Skin of body (tissue), 2 donors: ENCODE results near the gene ADAMTS20. TPM values are rescaled to one million over a fixed set of nuclear protein-coding genes. Genes with fewer than 3 reads are reported as not detected.
A peak's percentile ranks its signal among the peaks of the same experiment; 100 is the strongest.
"Not testable (repeated sequence)": the region's sequence is repeated elsewhere in the genome, so short reads cannot be mapped to it uniquely, and the experiment has no call there.

Experiments used
- DNase-seq: peaks from one replicate; lab custom pipeline; 2025; lab: John Stamatoyannopoulos, UW
- total RNA-seq: library from RNA; depleted of rRNA; stranded (reverse); fragments of >200 nt; gene quantifications from one replicate; pipeline ENCODE4 v1.2.3, GENCODE V29; 2014

The ADAMTS20 gene
- total RNA-seq, 1 donor from 2014 or later = 0.10 TPM

DNA sequence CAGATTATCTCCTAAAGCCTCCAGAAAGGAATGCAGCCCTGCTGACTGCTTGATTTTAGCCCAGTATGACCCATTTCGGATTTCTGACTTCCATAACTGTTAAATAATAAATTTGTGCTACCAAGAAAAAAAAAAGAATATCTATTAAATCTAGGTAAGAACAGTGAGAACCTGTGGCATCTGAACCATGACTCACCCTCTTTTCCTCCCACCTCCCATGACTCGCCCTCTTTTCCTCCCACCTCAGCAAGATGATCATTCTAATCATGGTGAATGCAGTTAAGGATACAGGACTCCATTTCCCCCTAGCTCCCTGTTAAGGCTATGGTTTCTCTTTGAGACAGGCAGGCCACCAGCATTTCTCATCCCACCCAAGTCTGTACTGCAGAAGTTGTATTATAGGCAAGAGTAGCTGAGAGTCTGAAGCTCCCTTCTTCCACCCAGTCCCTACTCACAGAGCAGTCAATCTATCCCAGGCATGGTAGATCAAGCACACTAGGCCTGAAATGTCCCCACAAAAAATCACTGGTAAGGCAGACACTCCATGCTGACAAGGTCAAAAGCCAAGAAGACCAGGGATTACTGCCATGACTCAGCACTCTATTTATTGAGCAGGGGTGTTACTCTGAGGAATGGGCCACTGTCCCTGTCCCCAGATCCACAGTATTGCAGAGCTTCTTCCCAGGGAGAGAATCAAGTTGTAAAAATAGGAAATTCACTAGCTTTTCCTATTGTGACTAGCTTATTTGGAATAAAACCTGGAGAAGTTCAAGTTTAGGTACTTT is 188.9 kb downstream of the ADAMTS20 start:
- DNase-seq = no peak

DNA sequence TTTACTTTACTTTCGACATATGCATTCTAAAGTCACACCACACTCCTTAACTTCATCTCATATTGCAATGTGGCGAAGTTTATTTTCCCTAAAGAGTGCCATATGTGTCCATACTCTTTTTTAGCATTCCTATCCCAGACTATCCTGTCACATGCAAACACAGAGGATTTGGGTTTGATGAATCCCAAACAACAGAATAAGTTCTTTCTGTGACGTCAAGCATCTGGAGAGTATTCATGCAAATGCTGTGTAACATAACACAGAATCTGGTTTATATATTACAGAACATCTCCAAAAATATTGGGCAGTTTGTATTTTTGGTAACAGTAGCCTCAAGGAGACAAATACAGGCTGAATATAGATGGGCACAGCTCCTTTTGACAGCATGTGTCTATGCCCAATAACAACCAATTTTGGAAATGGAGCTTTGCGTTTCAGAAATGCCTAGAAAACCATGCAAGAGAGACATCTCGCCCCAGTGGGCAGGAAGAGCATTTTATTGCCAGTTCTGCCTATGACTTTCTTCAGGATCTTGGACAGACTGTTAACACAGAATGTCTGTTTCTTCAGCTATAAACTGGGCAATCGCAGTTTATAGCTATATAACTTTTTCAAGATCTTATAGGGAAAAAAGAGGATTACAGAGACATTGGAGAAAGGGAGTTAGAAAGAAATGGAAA is 190.8 kb downstream of the ADAMTS20 start:
- peak; percentile 22 for DNase-seq

DNA sequence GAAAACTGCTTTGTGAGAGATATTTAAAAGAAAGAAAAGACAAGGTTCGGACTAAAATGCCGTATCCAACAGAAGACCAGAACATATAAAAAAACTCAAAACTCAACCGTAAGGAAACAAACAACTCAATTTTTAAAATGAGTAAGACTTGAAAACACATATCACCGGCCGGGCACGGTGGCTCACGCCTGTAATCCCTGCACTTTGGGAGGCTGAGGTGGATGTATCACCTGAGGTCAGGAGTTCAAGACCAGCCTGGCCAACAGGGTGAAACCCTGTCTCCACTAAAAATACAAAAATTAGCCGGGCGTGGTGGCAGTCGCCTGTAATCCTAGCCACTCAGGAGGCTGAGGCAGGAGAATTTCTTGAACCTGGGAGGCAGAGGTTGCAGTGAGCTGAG is 192.0 kb downstream of the ADAMTS20 start:
- not testable (repeated sequence) for DNase-seq

DNA sequence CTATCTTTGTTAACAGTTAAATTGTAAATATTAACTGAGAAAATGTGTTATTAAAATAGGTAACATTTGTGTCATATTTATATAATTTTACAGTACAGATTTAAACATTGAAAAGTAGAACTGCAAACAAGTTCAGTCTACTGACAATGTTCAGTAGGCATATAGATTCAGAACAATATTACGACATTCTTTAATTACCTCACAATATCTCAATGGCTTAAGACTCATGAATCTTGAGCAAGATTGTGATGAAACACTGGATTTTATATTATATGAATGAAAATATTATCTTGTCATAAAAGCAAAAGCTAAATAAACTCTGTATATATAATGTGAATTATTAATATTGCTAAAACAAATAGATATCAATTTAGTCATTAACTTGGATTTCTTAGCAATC is 194.9 kb downstream of the ADAMTS20 start:
- no peak for DNase-seq

DNA sequence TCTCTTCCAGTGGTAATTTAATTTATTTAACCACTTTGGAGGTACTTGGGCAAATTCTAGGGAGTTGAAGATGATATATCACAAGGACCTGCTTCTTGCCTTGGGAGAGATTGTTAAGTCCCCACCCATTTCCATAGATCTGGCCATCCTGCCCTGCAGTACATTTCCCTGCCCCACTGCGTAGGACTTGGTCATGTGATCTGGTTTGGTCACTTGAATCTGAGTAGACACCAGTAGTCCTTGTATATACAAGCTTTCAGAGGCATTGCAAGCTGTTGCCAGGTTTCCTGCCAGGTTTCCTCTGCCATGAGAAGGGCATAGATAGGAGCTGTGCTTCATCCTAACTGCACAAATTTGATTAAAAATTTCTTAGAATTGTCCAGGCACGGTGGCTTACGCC is 200.0 kb downstream of the ADAMTS20 start:
- no peak for DNase-seq

DNA sequence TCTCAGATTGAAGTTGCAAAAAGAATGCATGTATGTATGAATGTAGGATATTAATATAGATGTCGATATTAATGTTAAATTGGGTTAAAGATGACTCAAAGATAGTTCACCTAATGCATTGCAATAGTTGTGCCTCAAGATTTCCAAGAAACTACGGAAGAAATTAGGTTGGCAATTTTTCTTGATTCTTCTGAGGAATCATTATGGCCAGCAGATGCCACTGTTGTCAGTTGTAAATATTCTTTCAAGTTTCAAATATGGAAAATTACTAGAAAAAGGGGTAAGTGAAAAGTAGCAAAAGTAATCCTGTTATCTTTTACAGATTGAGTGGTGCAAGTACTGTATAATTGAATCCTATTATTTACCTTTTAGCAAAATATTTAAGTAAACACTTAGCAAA is 202.1 kb downstream of the ADAMTS20 start:
- DNase-seq = no peak

DNA sequence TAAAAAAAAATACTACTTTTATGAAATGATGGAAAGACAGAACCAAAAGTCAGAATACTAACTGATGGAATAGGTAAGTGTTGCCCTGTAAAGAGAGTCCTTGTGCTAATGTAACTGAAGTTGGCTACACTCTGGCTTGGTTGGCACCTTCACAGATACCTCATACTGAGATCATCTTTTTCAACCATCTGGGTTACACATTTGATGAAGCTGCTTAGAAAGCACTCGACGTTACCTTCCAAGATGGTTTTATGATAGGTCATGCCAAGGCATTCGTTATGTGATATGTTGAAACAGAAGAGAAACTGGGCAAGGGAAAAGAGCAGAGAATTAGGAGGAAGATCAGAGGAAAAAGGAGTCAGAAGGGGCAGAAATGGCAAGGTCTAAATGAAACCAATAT is 203.8 kb downstream of the ADAMTS20 start:
- no peak for DNase-seq

DNA sequence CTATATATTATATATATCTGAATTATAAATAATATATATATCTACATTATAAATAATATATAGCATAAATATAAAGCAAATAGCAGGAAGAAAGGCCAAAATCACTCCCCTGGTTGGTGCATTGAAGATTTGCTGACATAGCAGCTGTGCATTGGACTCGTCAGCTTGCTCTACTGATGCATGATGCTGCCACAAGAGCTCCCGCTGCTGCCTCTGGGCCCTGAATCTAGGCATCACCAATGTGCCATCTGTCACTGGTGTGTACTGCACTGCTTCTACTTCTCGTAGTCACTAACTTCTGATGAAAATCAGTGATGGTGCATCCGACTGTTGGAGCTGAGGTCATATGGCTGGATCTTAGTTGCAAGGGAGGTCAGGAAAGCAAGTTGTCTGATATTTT is 205.0 kb downstream of the ADAMTS20 start:
- DNase-seq = no peak

DNA sequence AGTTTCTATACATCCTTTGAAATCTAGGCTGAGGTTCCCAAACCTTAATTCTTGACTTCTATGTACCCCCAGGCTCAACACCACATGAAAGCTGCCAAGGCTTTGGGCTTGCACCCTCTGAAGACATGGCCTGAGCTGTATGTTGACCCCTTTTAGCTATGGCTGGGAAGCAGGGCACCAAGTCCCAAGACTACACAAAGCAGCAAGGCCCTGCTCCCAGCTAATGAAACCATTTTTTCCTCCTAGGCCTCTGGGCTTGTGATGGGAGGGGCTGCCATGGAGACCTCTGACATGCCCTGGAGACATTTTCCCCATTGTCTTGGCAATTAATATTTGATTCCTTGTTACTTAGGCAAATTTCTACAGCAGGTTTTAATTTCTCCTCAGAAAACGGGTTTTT is 207.0 kb downstream of the ADAMTS20 start:
- DNase-seq = no peak

DNA sequence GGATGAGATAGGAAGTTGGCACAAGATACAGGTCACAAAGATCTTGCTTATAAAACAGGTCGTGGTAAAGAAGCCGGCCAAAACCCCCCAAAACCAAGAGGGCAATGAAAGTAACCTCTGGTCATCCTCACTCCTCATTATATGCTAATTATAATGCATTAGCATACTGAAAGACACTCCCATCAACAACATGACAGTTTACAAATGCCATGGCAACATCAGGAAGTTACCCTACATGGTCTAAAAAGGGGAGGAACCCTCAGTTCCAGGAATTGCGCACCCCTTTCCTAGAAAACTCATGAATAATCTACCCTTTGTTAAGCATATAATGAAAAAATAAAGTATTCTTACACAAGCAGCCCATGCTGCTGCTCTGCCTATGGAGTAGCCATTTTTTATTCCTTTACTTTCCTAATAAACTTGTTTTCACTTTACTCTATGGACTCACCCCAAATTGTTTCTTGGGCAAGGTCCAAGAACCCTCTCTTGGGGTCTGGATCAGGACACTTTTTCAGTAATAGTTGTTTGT is 210.2 kb downstream of the ADAMTS20 start:
- DNase-seq = not testable (repeated sequence)

DNA sequence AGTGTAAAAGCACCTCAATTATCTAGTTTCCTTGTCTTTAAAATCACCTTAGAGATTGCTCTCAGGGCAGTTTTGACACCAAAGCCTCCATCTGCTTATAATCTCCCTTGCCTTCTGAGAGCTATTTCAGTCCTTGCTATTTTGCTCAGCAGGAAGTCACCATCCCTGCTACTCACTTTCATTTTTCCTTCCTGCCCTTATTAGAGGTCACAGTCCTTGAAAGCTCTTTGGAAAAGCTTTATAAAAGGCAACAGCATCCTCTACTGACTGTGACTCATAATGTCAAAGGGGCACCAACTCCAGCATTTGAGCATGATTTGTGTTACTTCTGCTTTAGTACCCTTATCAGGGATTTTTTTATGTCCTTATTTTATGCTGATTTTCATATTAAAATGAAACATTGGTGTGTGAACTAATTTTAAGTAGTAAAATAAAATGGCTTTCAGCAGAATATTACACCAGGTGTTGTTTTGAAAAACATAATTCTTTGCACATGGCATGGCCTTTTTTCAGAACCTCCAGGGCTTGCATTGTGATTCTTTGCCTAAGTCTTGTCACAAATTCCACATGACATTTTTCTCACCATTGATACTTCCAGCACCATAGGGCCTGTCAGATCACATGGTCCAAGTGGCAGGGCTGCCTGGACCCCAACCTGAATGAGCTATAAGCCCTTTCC is 213.0 kb downstream of the ADAMTS20 start:
- peak; percentile 66 for DNase-seq

DNA sequence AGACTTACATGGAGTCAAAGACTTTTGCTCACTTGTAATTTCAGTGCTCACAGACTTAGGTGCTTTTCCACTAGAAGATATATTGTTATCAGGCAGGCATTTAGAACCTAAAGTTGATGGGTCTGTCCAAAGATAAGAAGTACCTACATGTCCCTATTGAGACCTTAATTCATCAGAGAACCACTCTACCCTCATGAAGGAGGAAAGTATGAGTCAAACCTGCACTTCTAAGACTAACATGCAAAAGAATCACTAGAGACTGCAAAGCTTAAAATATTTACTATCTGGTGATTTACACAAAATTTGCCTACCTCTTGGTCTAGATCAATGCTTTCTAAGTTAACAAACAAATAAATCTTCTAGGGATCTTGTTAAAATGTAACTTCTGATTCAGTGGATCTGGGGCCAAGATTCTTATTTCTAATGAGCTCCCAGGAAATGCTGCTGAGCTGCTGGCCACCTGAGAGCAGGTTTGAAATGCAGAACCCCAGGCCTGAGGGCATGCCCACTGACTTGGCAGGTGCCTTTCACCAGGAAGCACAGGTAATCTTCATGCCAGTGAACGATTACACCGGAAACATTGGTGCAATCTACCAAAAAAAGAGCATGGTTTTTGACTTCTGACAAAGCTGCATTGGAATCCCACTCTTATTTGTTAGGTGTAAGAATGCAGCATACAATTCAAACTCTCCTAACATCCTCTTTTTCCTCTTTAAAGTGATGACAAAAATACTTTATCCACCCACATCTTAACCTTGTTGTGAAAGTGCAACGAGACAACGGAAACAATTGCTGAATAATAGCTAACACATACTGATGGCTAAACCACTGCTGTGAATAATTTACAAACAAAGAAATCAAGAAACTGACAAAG is 214.2 kb downstream of the ADAMTS20 start:
- DNase-seq = no peak

DNA sequence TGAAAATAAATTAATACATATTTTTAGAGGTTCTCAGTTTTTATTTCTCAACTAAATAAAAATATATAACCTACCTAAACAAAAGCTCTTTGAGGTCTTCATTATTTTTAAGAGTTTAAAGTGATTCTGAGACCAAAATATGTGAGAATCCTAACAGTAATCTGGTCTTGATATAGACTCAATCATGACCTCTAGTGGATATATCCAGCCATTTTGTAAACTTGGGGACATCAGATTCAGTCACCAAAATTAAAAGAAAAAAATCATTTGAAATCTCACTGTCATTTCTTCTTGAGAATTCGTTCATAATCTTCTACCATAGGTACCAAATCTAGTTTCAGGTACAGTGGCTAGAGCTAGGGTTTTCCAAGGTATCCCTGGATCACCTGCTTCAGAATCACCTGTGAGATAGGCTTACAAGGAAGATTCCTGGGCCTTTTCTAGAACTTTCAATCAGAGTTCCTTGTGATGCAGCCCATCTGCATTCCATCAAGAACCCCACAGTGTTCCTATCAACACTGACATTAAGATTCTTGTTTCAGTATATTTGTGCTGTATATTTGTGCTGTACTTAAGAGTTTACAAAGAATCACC is 214.9 kb downstream of the ADAMTS20 start:
- DNase-seq = no peak

DNA sequence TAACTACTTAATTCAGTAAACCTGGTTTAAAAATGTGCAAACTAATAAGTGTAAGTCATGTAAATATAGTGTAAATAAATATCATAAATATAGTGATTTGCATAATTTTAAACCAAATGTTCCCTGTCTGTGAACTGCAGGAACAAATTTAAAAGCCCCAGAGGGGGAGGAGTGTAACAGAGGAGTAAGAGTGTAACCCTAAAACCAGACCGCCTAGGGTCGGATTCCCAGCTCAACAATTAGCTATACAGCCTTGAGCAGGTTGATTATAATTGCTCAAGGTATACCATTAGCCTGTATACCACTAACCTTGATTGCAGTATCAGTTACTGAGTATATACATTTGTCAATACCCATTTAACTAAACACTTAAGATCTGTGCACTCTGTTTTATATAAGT is 218.4 kb downstream of the ADAMTS20 start:
- no peak for DNase-seq

DNA sequence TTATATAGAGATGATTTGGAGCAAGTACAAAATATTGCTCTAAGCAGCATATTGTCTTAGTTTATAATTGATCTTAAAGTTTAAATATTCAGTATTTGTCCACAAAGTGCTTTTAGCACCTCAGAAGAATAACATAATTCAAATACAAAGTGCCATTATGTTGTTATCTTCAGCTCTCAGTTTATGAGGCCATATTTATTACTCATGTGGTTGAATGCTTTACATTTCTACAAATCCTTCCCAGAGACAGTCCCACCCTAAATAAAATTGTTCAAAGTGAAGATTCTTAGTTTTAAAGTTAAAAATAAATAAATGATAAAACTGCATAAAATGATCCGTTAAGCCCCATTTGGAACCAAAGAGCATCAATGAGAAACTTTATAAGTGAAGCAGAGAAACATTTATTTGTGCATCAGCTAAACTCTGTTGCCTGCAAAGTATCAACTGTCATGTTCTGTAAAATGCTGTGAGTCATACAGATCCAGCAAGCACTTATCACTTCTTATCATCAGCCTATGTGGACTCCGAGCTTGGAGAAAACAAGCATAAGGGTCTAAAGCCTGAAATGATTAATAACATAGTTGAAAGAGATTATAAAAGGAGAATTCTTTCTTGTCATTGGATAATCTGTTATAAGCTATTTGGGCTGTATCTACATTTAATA is 218.9 kb downstream of the ADAMTS20 start:
- DNase-seq = peak; percentile 74

DNA sequence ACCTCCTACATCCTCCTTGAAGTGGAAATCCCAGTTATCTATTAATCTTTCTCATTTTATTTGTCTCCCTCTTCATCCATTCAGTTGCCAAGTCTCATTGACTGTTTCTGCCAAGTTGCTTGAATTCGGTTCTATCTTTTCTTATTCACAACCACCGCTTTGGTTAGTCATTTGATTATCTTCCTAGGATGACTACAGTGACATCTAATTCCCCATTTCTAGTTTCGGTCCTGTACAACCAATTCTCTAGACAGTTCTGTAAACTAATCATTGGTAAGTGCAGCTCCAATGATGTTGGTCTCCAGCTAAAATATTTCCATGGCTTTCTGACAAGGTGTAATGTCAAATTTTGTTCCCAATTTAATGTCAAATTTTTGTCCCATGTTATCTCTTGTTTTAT is 220.1 kb downstream of the ADAMTS20 start:
- no peak for DNase-seq

DNA sequence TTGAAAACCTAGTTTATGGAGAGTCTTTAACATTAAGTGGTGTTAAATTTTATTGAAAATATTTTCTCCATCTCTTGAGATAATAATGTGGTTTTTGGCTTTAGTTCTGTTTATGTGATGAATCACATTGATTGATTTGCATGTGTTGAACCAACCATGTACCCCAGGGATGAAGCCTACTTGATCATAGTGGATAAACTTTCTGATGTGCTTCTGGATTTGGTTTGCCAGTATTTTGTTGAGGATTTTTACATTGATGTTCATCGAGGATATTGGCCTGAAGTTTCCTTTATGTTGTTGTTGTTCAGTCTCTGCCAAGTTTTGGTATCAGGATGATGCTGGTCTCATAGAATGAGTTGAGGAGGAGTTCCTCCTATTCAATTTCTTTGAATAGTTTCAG is 222.6 kb downstream of the ADAMTS20 start:
- no peak for DNase-seq

DNA sequence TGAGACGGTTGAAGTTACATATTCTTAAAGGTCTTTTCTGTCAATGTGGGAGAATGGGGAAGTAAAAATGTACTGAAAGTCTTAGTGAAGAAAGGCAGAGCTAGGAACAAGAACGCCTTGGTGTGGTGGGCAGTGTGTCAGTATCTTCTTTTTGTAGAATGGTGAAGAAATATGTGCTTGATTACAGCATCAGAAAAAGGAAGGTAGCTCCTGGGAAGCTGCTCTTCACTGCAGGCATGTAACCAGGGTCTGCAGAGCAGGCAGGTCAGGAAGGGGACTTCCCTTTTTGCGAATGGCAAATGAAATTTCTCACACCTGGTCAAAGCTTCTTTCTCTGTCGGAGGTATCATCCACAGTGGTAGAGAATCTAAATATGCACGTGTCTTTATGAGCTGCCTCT is 226.2 kb downstream of the ADAMTS20 start:
- DNase-seq = no peak

DNA sequence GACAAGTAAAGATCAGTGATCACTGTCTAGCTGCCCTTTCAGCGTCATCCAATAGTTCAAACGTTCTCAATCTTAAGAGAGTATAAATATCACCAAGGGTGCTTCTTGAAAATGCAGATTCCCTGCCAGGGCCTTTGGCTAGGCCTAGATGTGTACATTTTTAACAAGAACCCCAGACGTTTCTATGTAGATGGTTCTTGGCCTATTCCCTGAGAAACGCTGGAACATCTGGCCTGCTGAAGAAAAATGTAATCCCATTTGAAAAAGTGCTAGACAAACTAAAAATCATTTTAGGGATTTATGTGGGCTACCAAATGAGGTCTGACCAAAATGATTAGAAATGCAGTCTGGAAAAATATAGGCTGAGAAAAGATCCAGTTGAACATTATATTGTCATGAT is 231.7 kb downstream of the ADAMTS20 start:
- no peak for DNase-seq

DNA sequence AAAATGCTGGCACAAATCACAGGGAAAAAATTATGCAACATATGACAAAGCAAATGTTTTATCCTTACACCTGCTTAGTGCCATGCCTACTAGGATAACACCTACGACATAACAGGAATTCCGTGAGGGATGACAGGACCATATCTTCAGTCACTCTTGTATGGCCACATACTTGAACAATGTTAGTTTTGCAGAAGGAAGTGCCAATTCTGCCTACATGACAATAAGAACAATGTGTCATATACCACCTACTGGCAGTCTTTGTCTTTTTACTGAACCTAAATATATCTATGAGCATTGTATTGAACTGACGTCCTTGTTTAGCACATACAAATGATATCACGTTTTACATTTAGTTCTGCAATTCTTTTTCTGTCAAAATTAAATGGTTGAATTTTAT is 234.0 kb downstream of the ADAMTS20 start:
- DNase-seq = no peak
